K562 (cell line): ENCODE results near the gene OMP. TPM values are rescaled to one million over a fixed set of nuclear protein-coding genes. Genes with fewer than 3 reads are reported as not detected.

Experiments used
- ATAC-seq: fragments of 200-7000 bp; cut with Tn5 transposase; 3 replicates; pipeline ENCODE4 v1.9.1; 2020; ENCODE audit warnings: moderate library complexity
- BruUV-seq: library from RNA; stranded (reverse); fragments of 400-500 nt; replicated peaks from 2 replicates; lab custom pipeline; 2021; lab: Mats Ljungman, UMichigan
- CTCF ChIA-PET: fragments of 300-600 bp; formaldehyde crosslinking; extraction: SDS; loops from one replicate; lab custom pipeline; 2021; ENCODE audit warnings: low intra/inter-chr PET ratio; lab: Yijun Ruan, JAX
- POLR2A ChIA-PET: fragments of 300-600, 350-650 bp; sonication (Branson Sonifier 250); formaldehyde crosslinking; extraction: SDS; loops from one replicate; lab custom pipeline; 2021; ENCODE audit warnings: antibody characterized with exemption, inconsistent platforms; lab: Yijun Ruan, JAX
- DNase-seq, 4 experiments: peaks; one replicate each; pipeline versions ENCODE4 v3.0.0 to v3.0.0-alpha.2; 2011 to 2018; ENCODE audit warnings: low spot score in 3 of 4, mixed read lengths in 3 of 4; ENCODE audit errors: extremely low read depth in 1 of 4
- FAIRE-seq: peaks from 2 replicates; lab custom pipeline; 2011; peaks lifted over from hg19 to GRCh38; lab: Jason Lieb, UNC
- H2AFZ ChIP-seq: 2 replicates; pipeline ENCODE4 v1.6.0; 2011; ENCODE audit warnings: low read depth, low read length, control low read depth, inconsistent platforms
- H3K27ac ChIP-seq: fragments of 200-600 bp; 3 replicates; pipeline ENCODE4 v1.8.0; 2011; ENCODE audit warnings: low read depth, mild to moderate bottlenecking, control low read depth, inconsistent platforms, low read length, moderate library complexity, mixed read lengths; ENCODE audit errors: extremely low read depth
- H3K27me3 ChIP-seq, 2 experiments: fragments of 300-600 bp in 1 of 2; 2 replicates in 1 of 2; 3 replicates in 1 of 2; pipeline versions ENCODE4 v1.6.0 to v1.8.0; 2011; ENCODE audit warnings: inconsistent platforms in 2 of 2, low read length in 2 of 2, mild to moderate bottlenecking in 1 of 2, mixed read lengths in 1 of 2, moderate library complexity in 1 of 2; ENCODE audit not compliant: control insufficient read depth in 2 of 2, insufficient read depth in 2 of 2
- H3K36me3 ChIP-seq: fragments of 300-600 bp; 3 replicates; pipeline ENCODE4 v1.8.0; 2011; ENCODE audit warnings: mild to moderate bottlenecking, low read length, inconsistent platforms; ENCODE audit not compliant: control insufficient read depth, insufficient read depth
- H3K4me1 ChIP-seq, 2 experiments: fragments of 200-600 bp in 1 of 2; replicated peaks in 1 of 2; 2 replicates in 1 of 2; 3 replicates in 1 of 2; pipeline versions ENCODE4 v1.5.1 to v1.8.0; 2011; ENCODE audit warnings: inconsistent platforms in 2 of 2, low read length in 2 of 2, mild to moderate bottlenecking in 1 of 2, mixed read lengths in 1 of 2, moderate library complexity in 1 of 2; ENCODE audit not compliant: control insufficient read depth in 2 of 2, insufficient read depth in 2 of 2
- H3K4me2 ChIP-seq: 2 replicates; pipeline ENCODE4 v1.6.1; 2011; ENCODE audit warnings: low read length, control low read depth, inconsistent platforms, mixed read lengths; ENCODE audit not compliant: insufficient read depth
- H3K4me3 ChIP-seq: fragments of 200-600 bp; sonication (generic), shearing (Covaris generic); 2 replicates; pipeline ENCODE4 v1.5.1; 2016; ENCODE audit warnings: control low read depth, inconsistent platforms
- H3K79me2 ChIP-seq: fragments of 200-600 bp; 3 replicates; pipeline ENCODE4 v1.8.0; 2011; ENCODE audit warnings: low read length, inconsistent platforms; ENCODE audit not compliant: control insufficient read depth, insufficient read depth
- H3K9ac ChIP-seq, 2 experiments: 2 replicates each; pipeline versions ENCODE4 v1.6.0 to v1.6.1; 2011; ENCODE audit warnings: low read depth in 2 of 2, low read length in 2 of 2, control low read depth in 1 of 2, inconsistent platforms in 1 of 2, mild to moderate bottlenecking in 1 of 2, mixed read lengths in 1 of 2; ENCODE audit not compliant: insufficient read depth in 1 of 2
- H3K9me1 ChIP-seq: one replicate; pipeline ENCODE4 v1.6.0; 2011; ENCODE audit warnings: inconsistent platforms, mild to moderate bottlenecking, low read length, moderate library complexity; ENCODE audit not compliant: control insufficient read depth, insufficient read depth
- H3K9me3 ChIP-seq: replicated peaks from 2 replicates; pipeline ENCODE4 v1.5.1; 2011; ENCODE audit warnings: low read depth, low read length, inconsistent platforms; ENCODE audit not compliant: control insufficient read depth, insufficient read depth
- H4K20me1 ChIP-seq: replicated peaks from 2 replicates; pipeline ENCODE4 v1.6.1; 2011; ENCODE audit warnings: low read length, inconsistent platforms, mixed read lengths; ENCODE audit not compliant: control insufficient read depth, insufficient read depth
- ARID2 ChIP-seq: fragments of 450-650 bp; IDR thresholded peaks from 2 replicates; pipeline ENCODE4 v1.6.1; 2017; ENCODE audit warnings: antibody characterized with exemption, mild to moderate bottlenecking
- FOXM1 ChIP-seq, 2 experiments: fragments of 450-650 bp in 1 of 2; sonication (generic) in 1 of 2; formaldehyde crosslinking in 1 of 2; IDR thresholded peaks; 2 replicates each; pipeline versions ENCODE4 v1.6.1 to v1.9.0; 2017 to 2022; ENCODE audit warnings: low read depth in 2 of 2, mild to moderate bottlenecking in 2 of 2, missing genetic modification reagents in 1 of 2, moderate library complexity in 1 of 2
- MYC ChIP-seq, 2 experiments: fragments of 250-450 bp in 1 of 2; sonication (Bioruptor Pico) in 1 of 2; IDR thresholded peaks; 2 replicates each; pipeline versions ENCODE4 v1.5.1 to v1.6.1; 2012 to 2021; ENCODE audit warnings: low read depth in 2 of 2, borderline replicate concordance in 1 of 2, improper control_type of control experiment in 1 of 2, low read length in 1 of 2, mild to moderate bottlenecking in 1 of 2, moderate library complexity in 1 of 2
- PBX2 ChIP-seq, 2 experiments: IDR thresholded peaks in 1 of 2; conservative IDR thresholded peaks in 1 of 2; 2 replicates each; pipeline ENCODE4 v1.6.1; 2016; ENCODE audit warnings: low read depth in 2 of 2, mild to moderate bottlenecking in 1 of 2, missing compliant biosample characterization in 1 of 2, missing genetic modification characterization in 1 of 2, moderate library complexity in 1 of 2
- PHF20 ChIP-seq: fragments of 450-650 bp; IDR thresholded peaks from 2 replicates; pipeline ENCODE4 v1.6.1; 2018; ENCODE audit not compliant: partially characterized antibody
- POLR2A ChIP-seq: fragments of 450-650 bp; conservative IDR thresholded peaks from 2 replicates; pipeline ENCODE4 v1.6.1; 2016
- RAD21 ChIP-seq, 2 experiments: fragments of 250-450 bp in 1 of 2; fragments of 450-650 bp in 1 of 2; sonication (Bioruptor Pico) in 1 of 2; formaldehyde crosslinking in 1 of 2; IDR thresholded peaks in 1 of 2; conservative IDR thresholded peaks in 1 of 2; 2 replicates each; pipeline versions ENCODE4 v1.4.0 to v1.8.0; 2020 to 2022; ENCODE audit warnings: mild to moderate bottlenecking in 2 of 2, moderate library complexity in 1 of 2
- RBM22 ChIP-seq: fragments of 200-400 bp; formaldehyde crosslinking; IDR thresholded peaks from 2 replicates; pipeline ENCODE4 v1.6.1; 2018; ENCODE audit warnings: low read length, low read depth; ENCODE audit not compliant: poor library complexity, severe bottlenecking
- TAF9B ChIP-seq: fragments of 450-650 bp; IDR thresholded peaks from 2 replicates; pipeline ENCODE4 v1.6.1; 2018; ENCODE audit warnings: mild to moderate bottlenecking; ENCODE audit not compliant: partially characterized antibody
- THAP7 ChIP-seq: fragments of 250-450 bp; sonication (Bioruptor Pico); IDR thresholded peaks from 2 replicates; pipeline ENCODE4 v1.5.0; 2021
- TRIM25 ChIP-seq: fragments of 450-650 bp; IDR thresholded peaks from 2 replicates; pipeline ENCODE4 v1.7.0; 2016; ENCODE audit warnings: borderline replicate concordance
- ZNF253 ChIP-seq: fragments of 250-450 bp; sonication (Bioruptor Pico); conservative IDR thresholded peaks from 2 replicates; pipeline ENCODE4 v1.6.1; 2021; ENCODE audit warnings: mild to moderate bottlenecking
- ZNF589 ChIP-seq: fragments of 200-800 bp; sonication (Bioruptor generic); IDR thresholded peaks from 2 replicates; pipeline ENCODE4 v1.6.1; 2016; ENCODE audit warnings: low read depth, missing genetic modification characterization, missing compliant biosample characterization
- WGBS: fragments of 100-300 bp; shearing (Covaris generic); methylation state at CpG from one replicate; pipeline ENCODE4 v1.1.6; 2016; ENCODE audit warnings: low coverage, mixed read lengths; ENCODE audit not compliant: insufficient coverage; ENCODE audit errors: missing lambda C conversion rate; 5-methylcytosine and 5-hydroxymethylcytosine counted together
- in situ Hi-C: fragments of 300-500 bp; cut with MboI; formaldehyde crosslinking; loops from 4 replicates; pipeline ENCODE4 v1.15.0; 2018; ENCODE audit warnings: inconsistent platforms, mixed read lengths
- intact Hi-C: fragments of 100-400 bp; cut with micrococcal nuclease; formaldehyde crosslinking; loops from 2 replicates; pipeline ENCODE4 v1.14.2; 2022
- polyA plus RNA-seq, 8 experiments: library from polyadenylated mRNA; depleted of rRNA in 4 of 8; stranded (reverse) in 5 of 8; unstranded in 3 of 8; fragments of >200 nt; fragmentation: Nextera tagmentation in 2 of 8; fragmentation: Illumina TruSeq in 1 of 8; extraction: Ambion mirVana in 2 of 8; extraction: Trizol in 1 of 8; gene quantifications; 2 replicates each; pipeline versions ENCODE4 v1.2.1 to v1.2.3, GENCODE V29; 2011 to 2014; ENCODE audit warnings: inconsistent platforms in 1 of 8, missing spikeins in 1 of 8
- total RNA-seq, 7 experiments: library from RNA; depleted of rRNA in 6 of 7; stranded (reverse); fragments of >200 nt in 6 of 7; fragmentation: Illumina TruSeq in 2 of 7; extraction: Trizol in 2 of 7; gene quantifications; 2 replicates each; pipeline versions ENCODE4 v1.2.1 to v1.2.3, GENCODE V29; 2011 to 2021; ENCODE audit warnings: low replicate concordance in 1 of 7

Gene OMP
- total and polyA plus RNA-seq, 9 of the 15 experiments (the other 6 are each of a cell fraction or from before 2014, with no cell fraction given), result not detected

GRCh38 chr11:77101043-77101537, 1.6 kb upstream of the OMP start:
- 9% methylated on average over 4 of the region's 5 CpGs for WGBS
- TF ChIP-seq MYC (IDR thresholded peaks at IDR 0.05; ENCODE audit: low read depth, low read length) (no peak), MYC (CRISPR knock-in tag; IDR thresholded peaks at IDR 0.05; ENCODE audit: borderline replicate concordance, low read depth) (no peak), PBX2 (CRISPR knock-in tag; IDR thresholded peaks at IDR 0.05; ENCODE audit: low read depth) (no peak), PBX2 (tag; conservative IDR thresholded peaks at IDR 0.05; ENCODE audit: low read depth) (no peak), TAF9B (no peak), ARID2 (0 out of 2 replicates have a peak, but pooled peaks have one; percentile 43), RBM22 (no peak), RAD21 (CRISPR knock-in tag; conservative IDR thresholded peaks at IDR 0.05 in 1 of 2, IDR thresholded peaks at IDR 0.05 in 1 of 2) (peak; percentile 23 to 53; a peak in 3 of 4 replicates), TRIM25 (no peak), POLR2A (no peak), THAP7 (CRISPR knock-in tag) (no peak), FOXM1 (IDR thresholded peaks at IDR 0.05; ENCODE audit: low read depth) (no peak), FOXM1 (CRISPR knock-in tag; IDR thresholded peaks at IDR 0.05; ENCODE audit: low read depth) (no peak), ZNF253 (CRISPR knock-in tag) (no peak), PHF20 (no peak), ZNF589 (CRISPR knock-in tag) (no peak)

More at GRCh38 chr11:77101043-77101537, 1.6 kb upstream of the OMP start:
- BruUV-seq, result no TSS peak
- no peaks in the 10 kb centered on the region for H3K9me3 ChIP-seq
- DNase-seq (peak; percentile 60 to 72 (median 70)), FAIRE-seq (peak; percentile 85), ATAC-seq (peak; percentile 84)
- peaks cover 8 to 58% of the 10 kb centered on the region in 2 experiments; a peak in 4 of 5 replicates for H3K27me3 ChIP-seq
- no peak overlapping the region for H3K4me2 ChIP-seq
- H3K9me1 ChIP-seq, result peaks cover 7% of the 10 kb centered on the region
- no peak overlapping the region for H3K27ac ChIP-seq
- H3K36me3 ChIP-seq, result no peaks in the 10 kb centered on the region
- H3K4me1 ChIP-seq, result peaks cover 0 to 15% of the 10 kb centered on the region in 2 experiments; a peak in 1 of 5 replicates
- intact Hi-C loops, result no loop called here
- H3K79me2 ChIP-seq, result no peaks in the 10 kb centered on the region
- H2AFZ ChIP-seq, result no peak overlapping the region
- ChIA-PET CTCF (interaction anchor here (0.5 to 2.5 kb wide), 2 partner anchors 13 to 54 kb away, joined by 3 to 19 read pairs; no protein-coding TSS in a partner anchor), POLR2A (interaction anchor here (0.6 to 1.0 kb wide), 3 partner anchors 11 to 23 kb away, joined by 3 read pairs; no protein-coding TSS in a partner anchor)
- no peak overlapping the region for H3K9ac ChIP-seq
- peaks cover 18% of the 10 kb centered on the region; the same call in 1 of the 2 replicates for H4K20me1 ChIP-seq
- no peak overlapping the region for H3K4me3 ChIP-seq
- in situ Hi-C loops, result loop anchor here (5.0 to 10.0 kb wide), 2 partner anchors 184 to 376 kb away; no protein-coding TSS in a partner anchor
